Measurements from ENCODE around the gene RAB32.

RAB32 gene

DNA sequence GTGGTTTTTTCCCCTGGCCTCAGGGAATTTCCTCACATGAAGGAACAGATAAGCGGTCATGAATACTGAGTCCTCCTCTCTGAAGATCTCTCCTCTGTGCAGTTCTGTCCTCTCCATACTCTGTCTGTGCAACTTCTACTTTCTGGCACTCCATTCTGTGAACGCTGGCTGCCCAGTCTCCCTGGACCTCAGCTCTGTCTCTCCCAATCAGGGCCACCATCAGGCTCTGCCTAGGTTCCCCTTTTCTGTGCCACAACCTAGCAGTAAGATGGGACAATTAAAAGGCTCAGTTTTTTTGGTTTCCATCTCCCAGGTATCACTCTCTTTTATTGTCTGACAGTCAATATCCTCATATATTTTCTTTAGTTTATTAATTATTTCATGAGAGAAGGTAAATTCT is 50.4 kb downstream of the RAB32 start:
- ChIA-PET CTCF (interaction anchor here (1.5 to 1.9 kb wide), 3 partner anchors 8 to 47 kb away, joined by 4 to 5 read pairs (median 4); no protein-coding TSS in a partner anchor), POLR2A (no interaction called here)
- Histone ChIP-seq H3K27me3 (replicated peaks in 2 of 5; ENCODE audit: control insufficient read depth in 4 of 5, insufficient read depth in 5 of 5, low read length in 4 of 5) (no peaks in the 10 kb centered on the region), H3K9me3 (ENCODE audit: control extremely low read depth in 1 of 5, control insufficient read depth in 4 of 5, insufficient read depth in 2 of 5, low read depth in 1 of 5, low read length in 4 of 5) (no peaks in the 10 kb centered on the region), H3K27ac (ENCODE audit: insufficient read depth in 1 of 2, low read depth in 1 of 2, low read length in 2 of 2, poor library complexity in 1 of 2, severe bottlenecking in 2 of 2) (no peak overlapping the region), H3K4me3 (ENCODE audit: control insufficient read depth in 1 of 7, extremely low read depth in 1 of 7, insufficient read depth in 4 of 7, low read depth in 2 of 7, low read length in 6 of 7) (no peak overlapping the region), H3K4me1 (ENCODE audit: control extremely low read depth in 1 of 4, control insufficient read depth in 4 of 4, insufficient read depth in 4 of 4, low read length in 3 of 4) (peaks cover 24 to 53% (median 37%) of the 10 kb centered on the region in 4 experiments), H3K36me3 (ENCODE audit: control insufficient read depth in 4 of 4, insufficient read depth in 4 of 4, low read length in 3 of 4) (no peaks in the 10 kb centered on the region)
- 50% methylated on average over 2 of the region's 2 CpGs for WGBS (ENCODE audit: insufficient coverage)
- DNase-seq = peak in 2 of 3 donors; percentile 63 to 72

DNA sequence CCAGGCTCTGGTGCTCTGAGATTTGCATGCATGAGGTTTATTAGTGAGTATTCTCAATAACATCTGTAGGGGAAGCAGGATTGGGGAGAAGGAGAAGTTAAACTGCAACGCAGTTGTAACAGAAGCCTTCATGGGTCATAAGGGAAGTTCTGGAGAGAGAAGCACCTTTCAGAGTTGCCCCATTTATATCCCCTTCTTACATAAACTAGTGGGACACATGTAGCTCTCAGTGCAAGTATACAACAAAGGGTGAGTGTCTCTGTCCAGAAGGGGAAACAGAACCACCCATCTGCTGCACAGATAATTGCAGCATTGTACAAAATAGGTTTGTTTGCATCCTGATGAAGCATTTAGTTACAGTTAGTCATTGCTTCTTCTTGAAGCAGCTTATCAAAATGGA is 50.9 kb downstream of the RAB32 start:
- Histone ChIP-seq H3K27ac (ENCODE audit: insufficient read depth in 1 of 2, low read depth in 1 of 2, low read length in 2 of 2, poor library complexity in 1 of 2, severe bottlenecking in 2 of 2) (no peak overlapping the region), H3K4me3 (ENCODE audit: control insufficient read depth in 1 of 7, extremely low read depth in 1 of 7, insufficient read depth in 4 of 7, low read depth in 2 of 7, low read length in 6 of 7) (no peak overlapping the region), H3K9me3 (ENCODE audit: control extremely low read depth in 1 of 5, control insufficient read depth in 4 of 5, insufficient read depth in 2 of 5, low read depth in 1 of 5, low read length in 4 of 5) (no peaks in the 10 kb centered on the region), H3K36me3 (ENCODE audit: control insufficient read depth in 4 of 4, insufficient read depth in 4 of 4, low read length in 3 of 4) (no peaks in the 10 kb centered on the region), H3K27me3 (replicated peaks in 2 of 5; ENCODE audit: control insufficient read depth in 4 of 5, insufficient read depth in 5 of 5, low read length in 4 of 5) (no peaks in the 10 kb centered on the region), H3K4me1 (ENCODE audit: control extremely low read depth in 1 of 4, control insufficient read depth in 4 of 4, insufficient read depth in 4 of 4, low read length in 3 of 4) (peaks cover 24 to 57% (median 40%) of the 10 kb centered on the region in 4 experiments)
- ChIA-PET POLR2A (no interaction called here), CTCF (interaction anchor here (1.5 to 1.9 kb wide), 3 partner anchors 9 to 48 kb away, joined by 4 to 5 read pairs (median 4); no protein-coding TSS in a partner anchor)
- WGBS (ENCODE audit: insufficient coverage) = no CpG with 5 or more reads among the region's 1 CpG
- DNase-seq = peak in 2 of 3 donors; percentile 50 to 66

DNA sequence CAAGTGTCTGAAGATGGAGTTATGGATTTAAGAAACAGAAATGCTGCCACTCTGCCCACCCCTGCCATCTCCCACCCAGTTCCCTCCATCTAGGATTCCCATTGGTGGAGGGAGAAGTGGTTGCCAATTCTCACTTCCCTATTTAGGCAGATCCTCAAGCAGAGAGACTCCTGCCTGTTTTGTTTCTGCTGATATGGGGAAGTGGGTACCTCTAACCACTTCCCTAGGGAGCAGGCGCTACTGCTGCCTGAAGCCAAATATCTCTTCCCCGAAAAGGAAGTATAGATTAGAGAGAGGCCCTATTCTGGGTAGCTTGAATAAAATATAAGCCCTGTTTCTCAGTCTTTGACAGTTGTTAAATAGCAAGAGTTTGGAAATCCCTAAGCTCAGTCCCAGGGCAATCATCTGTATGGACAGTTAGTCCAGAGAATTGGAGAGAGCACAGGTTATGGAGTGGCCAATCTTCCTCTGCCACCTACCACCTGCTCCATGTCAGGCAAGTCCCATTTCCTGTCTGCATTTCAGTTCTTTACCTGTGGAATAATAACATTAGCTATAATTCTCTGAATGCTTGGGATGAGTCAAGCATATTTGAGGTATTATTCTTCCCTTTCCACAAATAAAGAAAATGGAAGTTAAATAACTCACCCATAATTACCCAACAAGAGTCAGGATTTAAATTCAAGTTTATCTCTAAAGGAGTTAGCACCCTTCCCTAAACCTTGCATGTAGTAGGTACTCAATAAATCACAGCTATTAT is 52.5 kb downstream of the RAB32 start:
- POLR2A ChIA-PET = no interaction called here

DNA sequence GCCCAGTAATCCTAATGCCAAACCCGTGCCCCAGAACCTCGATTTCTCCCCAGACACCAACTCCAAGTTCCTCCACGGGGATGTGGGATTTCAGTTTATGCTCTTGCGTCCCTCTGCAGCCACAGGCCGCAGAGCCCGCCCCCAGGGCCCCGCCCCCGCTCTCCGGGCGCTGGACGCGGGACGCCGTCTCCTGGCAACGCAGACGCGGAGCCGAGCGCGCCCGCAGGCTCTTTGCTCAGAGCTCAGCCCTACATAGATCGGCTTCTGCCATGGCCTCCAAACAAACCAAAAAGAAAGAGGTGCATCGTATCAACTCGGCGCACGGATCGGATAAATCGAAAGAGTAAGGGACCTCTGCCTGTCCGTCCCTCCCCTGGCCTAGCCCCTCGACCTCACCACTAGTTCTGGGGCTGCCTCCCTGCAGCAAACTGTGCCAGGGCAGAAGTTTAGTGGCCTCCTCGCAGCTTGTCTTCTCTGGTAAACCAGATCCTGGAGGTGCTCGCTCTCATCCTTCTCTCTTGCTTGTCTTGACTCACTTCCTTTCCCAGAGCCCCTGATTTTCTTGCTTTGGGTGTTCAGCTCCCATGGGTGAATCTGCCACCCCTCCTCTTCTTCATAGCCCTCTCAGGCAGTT is 55.3 kb downstream of the RAB32 start, which contains the start of gene ADGB:
Gene ADGB, plus strand, starts transcription at position 201 of the 634 bp plus-strand sequence. Its CDS starts 69 bp downstream, at position 270.
- Histone ChIP-seq H3K27me3 (replicated peaks in 2 of 5; ENCODE audit: control insufficient read depth in 4 of 5, insufficient read depth in 5 of 5, low read length in 4 of 5) (no peaks in the 10 kb centered on the region), H3K27ac (ENCODE audit: insufficient read depth in 1 of 2, low read depth in 1 of 2, low read length in 2 of 2, poor library complexity in 1 of 2, severe bottlenecking in 2 of 2) (no peak within 1 kb of the TSS), H3K36me3 (ENCODE audit: control insufficient read depth in 4 of 4, insufficient read depth in 4 of 4, low read length in 3 of 4) (no peaks in the 10 kb centered on the region), H3K4me1 (ENCODE audit: control extremely low read depth in 1 of 4, control insufficient read depth in 4 of 4, insufficient read depth in 4 of 4, low read length in 3 of 4) (peaks cover 24 to 54% (median 38%) of the 10 kb centered on the region in 4 experiments), H3K9me3 (ENCODE audit: control extremely low read depth in 1 of 5, control insufficient read depth in 4 of 5, insufficient read depth in 2 of 5, low read depth in 1 of 5, low read length in 4 of 5) (no peaks in the 10 kb centered on the region), H3K4me3 (ENCODE audit: control insufficient read depth in 1 of 7, extremely low read depth in 1 of 7, insufficient read depth in 4 of 7, low read depth in 2 of 7, low read length in 6 of 7) (peak within 1 kb of the TSS; percentile 27 to 87 (median 54))
- peak; percentile 35 to 59 (median 57) for DNase-seq
- WGBS (ENCODE audit: insufficient coverage) = 6% methylated on average over 30 of the region's 32 CpGs
- POLR2A ChIA-PET = no interaction called here
- CTCF ChIA-PET = no interaction called here

More for the DNA sequence above, 52.5 kb downstream of the RAB32 start:
- no peaks in the 10 kb centered on the region for H3K9me3 ChIP-seq (ENCODE audit: control extremely low read depth in 1 of 5, control insufficient read depth in 4 of 5, insufficient read depth in 2 of 5, low read depth in 1 of 5, low read length in 4 of 5)
- no peak overlapping the region for H3K27ac ChIP-seq (ENCODE audit: insufficient read depth in 1 of 2, low read depth in 1 of 2, low read length in 2 of 2, poor library complexity in 1 of 2, severe bottlenecking in 2 of 2)
- CTCF ChIA-PET = interaction anchor here (0.8 to 1.5 kb wide), 2 partner anchors 12 to 177 kb away, joined by 3 read pairs; no protein-coding TSS in a partner anchor
- WGBS (ENCODE audit: insufficient coverage) = 0% methylated on average over 1 of the region's 2 CpGs
- peak; percentile 77 to 91 (median 87) for DNase-seq
- H3K4me3 ChIP-seq (ENCODE audit: control insufficient read depth in 1 of 7, extremely low read depth in 1 of 7, insufficient read depth in 4 of 7, low read depth in 2 of 7, low read length in 6 of 7) = peak overlapping the region in 1 of 7 experiments; percentile 8
- H3K36me3 ChIP-seq (ENCODE audit: control insufficient read depth in 4 of 4, insufficient read depth in 4 of 4, low read length in 3 of 4) = no peaks in the 10 kb centered on the region
- peaks cover 24 to 57% (median 40%) of the 10 kb centered on the region in 4 experiments for H3K4me1 ChIP-seq (ENCODE audit: control extremely low read depth in 1 of 4, control insufficient read depth in 4 of 4, insufficient read depth in 4 of 4, low read length in 3 of 4)
- no peaks in the 10 kb centered on the region for H3K27me3 ChIP-seq (replicated peaks in 2 of 5; ENCODE audit: control insufficient read depth in 4 of 5, insufficient read depth in 5 of 5, low read length in 4 of 5)

GRCh38 chr6:146601352-146601751 is 57.7 kb downstream of the RAB32 start:
- Histone ChIP-seq H3K27me3 (replicated peaks in 2 of 5; ENCODE audit: control insufficient read depth in 4 of 5, insufficient read depth in 5 of 5, low read length in 4 of 5) (no peaks in the 10 kb centered on the region), H3K9me3 (ENCODE audit: control extremely low read depth in 1 of 5, control insufficient read depth in 4 of 5, insufficient read depth in 2 of 5, low read depth in 1 of 5, low read length in 4 of 5) (no peaks in the 10 kb centered on the region), H3K27ac (ENCODE audit: insufficient read depth in 1 of 2, low read depth in 1 of 2, low read length in 2 of 2, poor library complexity in 1 of 2, severe bottlenecking in 2 of 2) (no peak overlapping the region), H3K4me1 (ENCODE audit: control extremely low read depth in 1 of 4, control insufficient read depth in 4 of 4, insufficient read depth in 4 of 4, low read length in 3 of 4) (peaks cover 5 to 29% (median 16%) of the 10 kb centered on the region in 4 experiments), H3K36me3 (ENCODE audit: control insufficient read depth in 4 of 4, insufficient read depth in 4 of 4, low read length in 3 of 4) (no peaks in the 10 kb centered on the region), H3K4me3 (ENCODE audit: control insufficient read depth in 1 of 7, extremely low read depth in 1 of 7, insufficient read depth in 4 of 7, low read depth in 2 of 7, low read length in 6 of 7) (no peak overlapping the region)
- DNase-seq = no peak
- no CpG with 5 or more reads among the region's 4 CpGs for WGBS (ENCODE audit: insufficient coverage)
- ChIA-PET CTCF (interaction anchor here (1.0 to 1.8 kb wide), 2 partner anchors 10 to 57 kb away, joined by 4 to 6 read pairs; no protein-coding TSS in a partner anchor), POLR2A (no interaction called here)

DNA sequence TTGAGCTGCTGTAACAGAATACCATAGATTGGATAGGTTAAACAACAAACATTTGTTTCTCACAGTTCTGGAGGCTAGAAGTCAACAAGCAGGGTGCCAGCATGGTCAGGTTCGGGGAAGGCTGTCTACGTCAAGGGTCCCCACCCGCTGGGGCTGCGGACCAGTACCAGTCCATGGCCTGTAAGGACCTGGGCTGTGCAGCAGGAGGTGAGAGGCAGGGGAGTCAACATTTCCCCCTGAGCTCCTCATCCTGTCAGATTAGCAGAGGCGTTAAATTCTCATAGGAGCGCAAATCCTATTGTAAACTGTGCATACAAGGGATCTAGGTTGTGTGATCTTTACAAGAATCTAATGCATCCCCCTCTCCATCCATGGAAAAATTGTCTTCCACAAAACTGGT is 58.9 kb downstream of the RAB32 start:
- no peaks in the 10 kb centered on the region for H3K36me3 ChIP-seq (ENCODE audit: control insufficient read depth in 4 of 4, insufficient read depth in 4 of 4, low read length in 3 of 4)
- POLR2A ChIA-PET = no interaction called here
- H3K27ac ChIP-seq (ENCODE audit: insufficient read depth in 1 of 2, low read depth in 1 of 2, low read length in 2 of 2, poor library complexity in 1 of 2, severe bottlenecking in 2 of 2) = no peak overlapping the region
- no peak for DNase-seq
- H3K4me1 ChIP-seq (ENCODE audit: control extremely low read depth in 1 of 4, control insufficient read depth in 4 of 4, insufficient read depth in 4 of 4, low read length in 3 of 4) = peaks cover 4 to 19% (median 10%) of the 10 kb centered on the region in 4 experiments
- H3K27me3 ChIP-seq (replicated peaks in 2 of 5; ENCODE audit: control insufficient read depth in 4 of 5, insufficient read depth in 5 of 5, low read length in 4 of 5) = no peaks in the 10 kb centered on the region
- WGBS (ENCODE audit: insufficient coverage) = 100% methylated on average over 6 of the region's 6 CpGs
- peaks cover 0 to 5% (median 0%) of the 10 kb centered on the region in 5 experiments for H3K9me3 ChIP-seq (ENCODE audit: control extremely low read depth in 1 of 5, control insufficient read depth in 4 of 5, insufficient read depth in 2 of 5, low read depth in 1 of 5, low read length in 4 of 5)
- CTCF ChIA-PET = no interaction called here
- H3K4me3 ChIP-seq (ENCODE audit: control insufficient read depth in 1 of 7, extremely low read depth in 1 of 7, insufficient read depth in 4 of 7, low read depth in 2 of 7, low read length in 6 of 7) = no peak overlapping the region

Measured in common myeloid progenitor, CD34-positive (primary cell).